HG02759 (cell line): ENCODE measurements around the gene AGPAT3.

Experiments
- ATAC-seq: cut with Tn5 transposase; IDR thresholded peaks from one replicate; pipeline ENCODE4 v1.9.1; 2021; ENCODE audit warnings: mild to moderate bottlenecking, moderate library complexity; ENCODE audit not compliant: unreplicated experiment

The AGPAT3 gene

GRCh38 chr21:43861706-43862105 lies 3.3 kb upstream of the AGPAT3 start:
- ATAC-seq, result no peak

- ATAC-seq, result peak; percentile 6
Observed at GRCh38 chr21:43864313-43864961, 586 bp upstream of the AGPAT3 start.

- ATAC-seq, result peak; percentile 46
Observed at GRCh38 chr21:43865540-43866259, 677 bp downstream of the AGPAT3 start.

DNA sequence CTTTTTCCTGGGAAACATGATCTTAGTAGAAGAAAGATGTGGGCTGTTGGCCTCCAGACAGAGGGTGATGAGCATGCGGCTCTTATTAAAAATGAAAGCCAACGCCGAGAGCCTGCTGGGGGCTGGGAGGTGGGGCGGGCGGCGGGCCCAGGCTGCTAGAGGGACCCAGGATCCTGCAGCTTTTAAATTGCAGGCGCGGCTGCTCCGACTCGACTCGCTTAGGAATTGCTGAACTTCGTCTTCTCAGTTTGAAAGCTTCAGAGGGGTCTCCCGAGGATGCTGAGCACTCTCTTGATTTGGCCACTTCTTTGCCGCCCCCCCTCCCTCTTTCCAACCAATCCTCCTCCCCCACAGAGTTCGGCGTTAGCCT lies 1.2 kb downstream of the AGPAT3 start:
- no peak for ATAC-seq

- no peak for ATAC-seq
Observed at GRCh38 chr21:43866659-43867331, 1.8 kb downstream of the AGPAT3 start.

DNA sequence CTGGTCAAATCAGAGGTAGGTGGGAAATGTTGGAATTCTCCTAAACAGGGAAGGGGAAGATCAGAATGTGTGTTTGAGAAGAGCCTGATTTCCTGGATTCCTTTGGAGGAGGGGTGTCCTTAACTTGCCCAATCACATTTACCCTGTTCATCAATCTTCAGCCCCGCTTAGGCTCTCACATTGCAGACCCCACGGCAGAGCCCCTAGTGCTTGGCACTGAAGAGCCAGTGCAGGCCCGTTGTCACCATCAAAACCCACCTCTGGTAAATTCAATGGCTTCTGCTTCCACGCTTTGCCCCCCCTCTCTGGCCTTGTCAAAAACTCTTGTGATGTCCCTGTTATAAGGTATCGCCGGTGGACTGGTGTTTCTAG lies 2.3 kb downstream of the AGPAT3 start:
- no peak for ATAC-seq

DNA sequence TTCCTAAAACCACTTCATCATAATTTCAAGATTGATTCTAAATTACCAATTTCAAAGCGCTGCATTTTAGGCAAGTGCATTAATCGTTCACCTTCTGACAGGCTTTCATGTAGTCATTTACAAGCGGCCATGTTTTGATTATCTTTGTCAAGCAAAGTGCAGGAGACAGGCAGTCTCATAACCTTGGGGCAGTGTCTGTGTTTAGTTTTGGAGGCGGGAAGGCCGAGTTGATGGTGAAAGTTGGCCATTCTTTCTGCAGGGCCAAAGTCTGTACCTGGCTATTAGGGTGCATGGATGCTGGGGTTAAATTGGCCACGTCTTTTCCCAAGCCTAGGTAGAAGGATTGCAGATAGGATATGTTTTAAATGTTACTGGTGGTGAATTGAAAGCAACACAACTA lies 2.9 kb downstream of the AGPAT3 start:
- ATAC-seq, result no peak

DNA sequence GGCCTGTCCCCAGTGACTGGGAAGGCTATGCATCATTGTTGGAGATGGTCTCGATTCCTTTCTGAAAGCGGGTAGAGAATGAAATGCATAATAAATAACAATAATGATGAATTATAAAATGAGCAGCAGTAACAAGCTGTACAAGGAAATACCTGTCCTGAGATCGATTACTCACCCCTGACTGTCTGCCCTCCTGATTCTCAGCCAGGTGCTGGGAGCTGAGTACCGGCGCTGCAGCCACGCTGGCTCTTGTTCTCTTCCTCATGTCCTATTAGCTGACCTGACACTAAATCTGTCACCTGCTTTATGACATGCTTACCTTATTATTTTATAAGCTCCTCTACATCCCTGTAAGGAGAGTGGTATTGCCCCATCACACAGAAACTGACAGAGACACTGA lies 3.4 kb downstream of the AGPAT3 start:
- ATAC-seq, result no peak

DNA sequence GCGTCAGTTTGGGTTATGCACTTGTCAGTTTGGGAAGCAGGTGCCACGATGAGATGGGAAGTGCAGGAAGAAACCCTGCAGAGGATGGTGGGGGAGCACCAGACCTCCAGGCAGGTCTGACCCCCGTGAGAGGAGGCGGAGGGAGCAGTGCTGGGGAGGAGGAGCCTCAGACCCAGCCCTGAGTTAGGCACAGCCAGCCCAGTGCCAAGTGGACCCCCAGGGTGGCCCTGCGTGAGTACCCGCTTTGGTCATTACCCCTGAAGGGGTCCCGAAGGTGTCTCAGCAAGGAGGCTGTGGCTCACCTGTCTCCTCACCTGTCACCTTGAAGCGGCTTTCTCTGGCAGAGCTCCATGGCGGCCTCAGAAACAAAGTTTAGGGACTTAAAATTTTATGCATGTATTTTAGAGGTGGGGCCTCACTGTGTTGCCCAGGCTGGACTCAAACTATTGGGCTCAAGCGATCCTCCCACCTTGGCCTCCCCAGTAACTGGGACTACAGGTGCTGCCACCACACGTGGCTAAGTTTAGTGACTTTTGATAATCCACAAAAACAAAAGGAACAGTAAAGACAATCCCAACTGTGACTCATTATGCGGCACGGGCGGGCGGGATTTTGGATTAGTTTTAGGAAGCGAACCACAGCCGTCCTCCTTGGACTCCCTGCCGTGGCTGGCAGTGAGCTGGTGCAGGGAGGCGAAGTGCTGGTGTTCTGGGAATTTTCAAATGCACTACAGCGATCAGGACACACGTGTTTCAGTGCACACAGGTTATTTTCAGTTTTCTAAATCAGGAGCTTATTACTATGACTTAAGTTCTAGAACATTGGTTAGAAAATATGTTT lies 4.7 kb downstream of the AGPAT3 start:
- ATAC-seq, result no peak

DNA sequence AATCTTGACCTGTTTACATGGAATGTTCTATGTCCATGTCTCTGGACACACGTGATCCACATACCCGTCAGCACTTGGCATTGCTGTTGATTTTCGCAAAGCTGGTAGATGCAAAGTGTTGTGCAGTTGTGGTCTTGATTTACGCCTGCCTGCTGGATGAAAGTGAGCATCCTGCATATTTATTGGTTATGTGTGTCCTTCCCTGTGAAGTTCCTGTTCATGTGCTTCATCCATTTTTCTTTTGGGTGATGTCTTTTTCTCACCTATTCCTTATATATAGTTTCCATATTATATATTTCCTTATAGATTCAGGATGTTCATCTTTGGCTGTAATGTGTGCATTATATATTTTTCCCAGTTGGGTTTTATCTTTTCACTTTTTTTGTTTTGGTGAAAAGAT lies 6.5 kb downstream of the AGPAT3 start:
- no peak for ATAC-seq

GRCh38 chr21:43872531-43873197 lies 7.6 kb downstream of the AGPAT3 start:
- ATAC-seq, result no peak

- ATAC-seq, result no peak
Observed at GRCh38 chr21:43873673-43874072, 8.7 kb downstream of the AGPAT3 start.

GRCh38 chr21:43874085-43874805 lies 9.2 kb downstream of the AGPAT3 start:
- ATAC-seq, result no peak

GRCh38 chr21:43876605-43877004 lies 11.6 kb downstream of the AGPAT3 start:
- ATAC-seq, result no peak

DNA sequence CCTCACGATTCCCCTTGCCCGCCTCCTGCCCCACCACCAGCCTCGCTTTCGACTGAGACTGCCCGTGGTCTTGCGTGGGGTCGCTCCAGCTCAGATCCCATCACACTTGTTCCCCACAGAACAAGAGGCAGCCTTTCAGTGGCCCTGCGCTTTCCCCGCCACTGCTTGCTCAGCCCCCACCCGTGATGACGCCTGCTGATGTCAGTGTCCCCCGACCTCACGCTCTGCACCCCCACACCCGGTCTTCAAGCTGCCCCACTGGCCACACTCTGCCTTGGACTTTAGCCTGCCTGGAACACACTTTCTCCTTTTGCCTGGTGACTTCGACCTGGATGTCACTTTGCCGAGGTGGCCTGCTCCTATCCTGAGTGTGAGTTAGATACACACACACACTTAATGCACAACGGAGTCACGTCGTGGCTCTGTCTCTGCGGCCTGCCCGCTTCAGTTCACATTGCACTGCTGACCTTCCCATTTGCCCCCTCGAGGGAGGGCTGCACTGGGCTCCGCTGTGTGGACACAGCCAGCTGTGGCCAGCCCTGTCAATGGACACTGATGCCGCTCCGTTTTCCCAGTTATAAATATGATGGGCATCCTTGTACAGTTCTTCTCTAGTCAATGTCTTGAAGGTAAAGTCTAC lies 13.0 kb downstream of the AGPAT3 start:
- ATAC-seq, result no peak

DNA sequence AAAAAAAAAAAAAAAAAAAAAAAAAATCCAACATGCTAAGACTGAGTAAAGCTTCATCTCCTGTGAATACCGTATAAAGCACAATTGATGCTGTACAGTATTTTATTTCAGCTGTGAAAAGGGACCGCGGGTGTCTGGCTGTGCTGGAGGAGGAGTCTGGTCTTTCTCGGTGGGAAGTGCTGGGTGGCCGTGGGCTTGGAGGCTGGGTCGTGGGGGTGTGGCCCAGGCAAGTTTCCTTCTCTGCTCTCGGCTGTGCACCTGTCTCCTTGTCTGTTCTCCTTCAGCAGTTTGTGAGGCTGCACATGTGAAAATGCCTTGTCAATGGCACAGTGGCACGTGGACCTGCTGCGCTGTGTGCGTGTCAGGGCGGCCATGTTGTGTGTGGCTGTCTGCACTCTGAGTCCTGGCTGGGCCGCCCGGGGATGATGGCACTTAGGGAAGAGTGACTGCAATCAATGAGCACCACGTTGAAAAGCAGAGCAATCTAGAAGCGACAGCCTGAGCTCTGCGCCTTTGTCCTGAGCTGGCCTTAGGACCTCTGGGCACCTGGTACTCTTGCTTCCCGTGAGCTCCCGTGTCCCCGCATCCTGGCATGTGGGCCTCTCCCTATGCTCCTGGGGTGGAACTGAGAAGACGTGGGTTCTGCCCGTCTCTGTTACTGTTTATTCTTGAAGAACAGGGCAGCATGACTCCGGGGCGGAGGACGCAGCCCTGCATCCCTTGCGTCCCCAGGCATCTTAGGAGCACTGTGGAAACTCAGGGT lies 14.5 kb downstream of the AGPAT3 start:
- ATAC-seq, result no peak

DNA sequence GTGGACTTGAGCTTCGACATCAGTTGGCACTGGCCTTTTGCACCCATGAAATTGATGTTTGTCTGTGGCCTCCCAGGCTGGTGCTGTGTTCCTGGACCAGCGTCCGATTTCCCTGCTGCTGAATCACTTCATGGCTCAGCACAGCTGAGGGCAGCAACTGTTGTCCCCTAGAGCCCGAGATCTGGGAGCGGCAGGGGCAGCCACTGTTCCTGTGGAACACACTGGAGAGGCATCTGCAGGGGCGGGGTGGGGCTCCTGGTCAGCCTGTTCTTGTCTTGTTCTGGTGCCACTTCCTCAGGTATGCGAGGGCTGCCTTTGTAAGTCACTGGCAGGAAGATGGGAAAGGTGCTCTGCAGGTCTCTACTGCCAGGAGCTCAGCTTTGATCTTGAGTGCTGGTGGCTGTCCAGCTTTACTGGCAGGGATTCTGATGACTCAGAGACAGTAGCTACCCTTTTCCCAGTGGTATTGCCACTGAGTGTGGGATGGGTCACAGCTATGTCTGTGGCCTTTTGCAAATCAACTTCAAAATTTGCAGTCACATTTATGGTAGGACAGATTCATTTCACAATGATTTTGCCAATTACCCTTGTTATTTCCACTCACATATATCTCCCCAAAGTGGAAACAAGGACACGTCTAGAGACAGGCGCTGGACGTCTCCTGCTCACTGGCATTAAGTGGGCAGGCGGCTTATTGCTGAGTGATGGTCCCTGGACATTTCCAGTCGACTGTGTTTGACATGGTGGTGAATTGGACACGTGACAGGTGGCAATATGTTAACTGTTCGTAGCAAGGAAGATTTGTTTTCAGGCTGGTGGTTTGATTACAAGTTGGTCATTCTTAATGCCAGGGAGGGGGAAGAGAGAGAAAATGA lies 15.3 kb downstream of the AGPAT3 start:
- ATAC-seq, result no peak

- no peak for ATAC-seq
Observed at GRCh38 chr21:43881283-43881682, 16.3 kb downstream of the AGPAT3 start.
